ENCODE measurements around the gene SORCS1. TPM values are rescaled to one million over a fixed set of nuclear protein-coding genes. Genes with fewer than 3 reads are reported as not detected.
A peak's percentile ranks its signal among the peaks of the same experiment; 100 is the strongest.

Gene SORCS1
- total RNA-seq, 1 donor from 2014 or later = 1.1 TPM

DNA sequence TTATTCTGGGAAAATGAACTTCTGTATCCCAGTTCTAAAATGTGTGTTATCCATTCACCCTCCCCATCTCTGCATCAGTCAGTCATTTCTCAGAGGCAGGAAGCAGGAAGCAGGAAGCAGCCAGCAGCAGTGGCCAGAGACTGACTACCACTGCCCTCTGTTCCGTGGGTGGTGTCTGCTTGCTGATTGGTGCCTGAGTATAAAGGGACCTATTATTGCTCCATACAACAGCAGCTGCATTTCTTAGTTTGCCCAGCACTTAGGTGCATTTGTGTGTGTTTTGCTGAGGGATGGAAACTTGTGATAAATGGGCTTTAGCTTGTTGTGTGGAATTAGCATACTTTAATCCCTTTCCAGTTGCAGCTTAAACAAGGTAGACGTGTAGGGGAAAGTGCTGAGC lies 582.2 kb downstream of the SORCS1 start:
- no peak overlapping the region for H3K27ac Mint-ChIP-seq (ENCODE audit: unreplicated experiment)
- no peaks in the 10 kb centered on the region for H3K36me3 ChIP-seq (ENCODE audit: insufficient read depth, low read length)
- FAIRE-seq (no peak), DNase-seq (ENCODE audit: low read depth) (peak; percentile 7)
- H4K20me1 ChIP-seq (ENCODE audit: insufficient read depth, low read length) = no peaks in the 10 kb centered on the region
- peaks cover 2% of the 10 kb centered on the region for H3K4me1 ChIP-seq (ENCODE audit: insufficient read depth, low read length)
- H3K4me1 Mint-ChIP-seq (ENCODE audit: low read depth, unreplicated experiment) = peaks cover 6% of the 10 kb centered on the region
- peak overlapping the region; percentile 45 for H3K4me2 ChIP-seq (ENCODE audit: low read length)
- H3K36me3 Mint-ChIP-seq (ENCODE audit: low read depth, unreplicated experiment) = no peaks in the 10 kb centered on the region
- peaks cover 4% of the 10 kb centered on the region for H3K9me3 Mint-ChIP-seq (ENCODE audit: unreplicated experiment)
- no peaks in the 10 kb centered on the region for H3K27me3 ChIP-seq (ENCODE audit: insufficient read depth, low read length)
- no peak overlapping the region for H3K27ac ChIP-seq (ENCODE audit: low read depth, low read length)
- no peaks in the 10 kb centered on the region for H3K9me3 ChIP-seq (ENCODE audit: insufficient read depth, low read depth, low read length)
- no peaks in the 10 kb centered on the region for H3K27me3 Mint-ChIP-seq (ENCODE audit: low read depth, unreplicated experiment)
- TF ChIP-seq, protein P1, sequence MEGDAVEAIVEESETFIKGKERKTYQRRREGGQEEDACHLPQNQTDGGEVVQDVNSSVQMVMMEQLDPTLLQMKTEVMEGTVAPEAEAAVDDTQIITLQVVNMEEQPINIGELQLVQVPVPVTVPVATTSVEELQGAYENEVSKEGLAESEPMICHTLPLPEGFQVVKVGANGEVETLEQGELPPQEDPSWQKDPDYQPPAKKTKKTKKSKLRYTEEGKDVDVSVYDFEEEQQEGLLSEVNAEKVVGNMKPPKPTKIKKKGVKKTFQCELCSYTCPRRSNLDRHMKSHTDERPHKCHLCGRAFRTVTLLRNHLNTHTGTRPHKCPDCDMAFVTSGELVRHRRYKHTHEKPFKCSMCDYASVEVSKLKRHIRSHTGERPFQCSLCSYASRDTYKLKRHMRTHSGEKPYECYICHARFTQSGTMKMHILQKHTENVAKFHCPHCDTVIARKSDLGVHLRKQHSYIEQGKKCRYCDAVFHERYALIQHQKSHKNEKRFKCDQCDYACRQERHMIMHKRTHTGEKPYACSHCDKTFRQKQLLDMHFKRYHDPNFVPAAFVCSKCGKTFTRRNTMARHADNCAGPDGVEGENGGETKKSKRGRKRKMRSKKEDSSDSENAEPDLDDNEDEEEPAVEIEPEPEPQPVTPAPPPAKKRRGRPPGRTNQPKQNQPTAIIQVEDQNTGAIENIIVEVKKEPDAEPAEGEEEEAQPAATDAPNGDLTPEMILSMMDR (IDR thresholded peaks at IDR 0.05; ENCODE audit: insufficient read depth, low read depth, low read length) = no peak
- no peak for TF ChIP-seq EZH2 (IDR thresholded peaks at IDR 0.05; ENCODE audit: insufficient read depth, low read length)
- peak overlapping the region; percentile 65 for H2AFZ ChIP-seq (ENCODE audit: low read depth, low read length)
- no peak overlapping the region for H3K4me3 Mint-ChIP-seq (ENCODE audit: unreplicated experiment)
- no peak overlapping the region for H3K9ac ChIP-seq (ENCODE audit: low read length)
- H3K79me2 ChIP-seq (ENCODE audit: insufficient read depth, low read length) = no peaks in the 10 kb centered on the region
- H3K4me3 ChIP-seq (ENCODE audit: insufficient read depth, low read depth, low read length) = no peak overlapping the region

DNA sequence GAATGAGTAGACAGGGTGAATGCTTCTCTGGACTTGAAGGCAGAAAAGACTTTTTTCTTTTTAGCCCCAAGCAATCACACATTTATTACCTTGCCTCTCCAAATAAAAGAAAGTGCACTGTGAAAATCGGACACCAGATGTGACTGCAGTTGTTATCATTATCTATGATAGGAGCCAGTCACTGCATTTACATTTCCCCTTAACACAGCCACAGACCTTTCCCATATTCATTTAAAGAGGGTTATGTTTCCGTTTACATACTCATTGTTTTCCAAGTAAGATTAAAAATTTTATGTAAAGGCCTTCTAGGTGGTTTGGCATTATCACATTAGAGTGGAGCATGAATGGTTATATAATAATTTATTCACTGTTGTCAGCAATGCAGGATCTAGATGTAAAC lies 586.8 kb downstream of the SORCS1 start:
- H3K27ac Mint-ChIP-seq (ENCODE audit: unreplicated experiment) = no peak overlapping the region
- Histone ChIP-seq H3K4me2 (ENCODE audit: low read length) (no peak overlapping the region), H3K79me2 (ENCODE audit: insufficient read depth, low read length) (no peaks in the 10 kb centered on the region), H3K9me3 (ENCODE audit: insufficient read depth, low read depth, low read length) (no peaks in the 10 kb centered on the region), H2AFZ (ENCODE audit: low read depth, low read length) (no peak overlapping the region), H3K27me3 (ENCODE audit: insufficient read depth, low read length) (no peaks in the 10 kb centered on the region), H4K20me1 (ENCODE audit: insufficient read depth, low read length) (no peaks in the 10 kb centered on the region), H3K9ac (ENCODE audit: low read length) (no peak overlapping the region), H3K27ac (ENCODE audit: low read depth, low read length) (no peak overlapping the region), H3K4me3 (ENCODE audit: insufficient read depth, low read depth, low read length) (no peak overlapping the region), H3K4me1 (ENCODE audit: insufficient read depth, low read length) (peaks cover 8% of the 10 kb centered on the region), H3K36me3 (ENCODE audit: insufficient read depth, low read length) (no peaks in the 10 kb centered on the region)
- peaks cover 19% of the 10 kb centered on the region for H3K4me1 Mint-ChIP-seq (ENCODE audit: low read depth, unreplicated experiment)
- no peaks in the 10 kb centered on the region for H3K9me3 Mint-ChIP-seq (ENCODE audit: unreplicated experiment)
- H3K27me3 Mint-ChIP-seq (ENCODE audit: low read depth, unreplicated experiment) = no peaks in the 10 kb centered on the region
- no peak overlapping the region for H3K4me3 Mint-ChIP-seq (ENCODE audit: unreplicated experiment)
- FAIRE-seq (no peak), DNase-seq (ENCODE audit: low read depth) (no peak)
- no peaks in the 10 kb centered on the region for H3K36me3 Mint-ChIP-seq (ENCODE audit: low read depth, unreplicated experiment)
- TF ChIP-seq EZH2 (IDR thresholded peaks at IDR 0.05; ENCODE audit: insufficient read depth, low read length) = no peak
- TF ChIP-seq, protein P1 (IDR thresholded peaks at IDR 0.05; ENCODE audit: insufficient read depth, low read depth, low read length) = no peak

DNA sequence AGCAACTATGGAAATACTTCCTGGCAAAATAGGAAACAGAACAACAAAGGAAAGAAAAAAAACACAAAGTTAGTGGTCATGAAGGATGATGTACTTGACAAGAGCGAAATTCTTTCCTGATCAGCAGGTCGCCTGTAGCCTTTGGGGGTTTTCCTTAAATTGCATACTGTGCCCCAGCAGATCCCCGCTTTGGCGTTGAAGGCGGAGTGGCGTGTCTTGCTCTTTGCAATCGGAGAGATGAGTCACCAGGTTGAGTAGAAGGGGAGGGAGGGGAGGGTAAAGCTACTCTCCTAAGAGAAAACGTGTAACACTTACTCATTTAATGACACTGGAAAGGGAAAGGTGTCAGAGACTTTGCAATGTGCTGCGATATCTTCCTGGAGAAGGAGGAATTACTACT lies 587.2 kb downstream of the SORCS1 start:
- Mint-ChIP-seq H3K36me3 (ENCODE audit: low read depth, unreplicated experiment) (no peaks in the 10 kb centered on the region), H3K27ac (ENCODE audit: unreplicated experiment) (no peak overlapping the region), H3K4me3 (ENCODE audit: unreplicated experiment) (no peak overlapping the region), H3K9me3 (ENCODE audit: unreplicated experiment) (no peaks in the 10 kb centered on the region), H3K4me1 (ENCODE audit: low read depth, unreplicated experiment) (peaks cover 20% of the 10 kb centered on the region), H3K27me3 (ENCODE audit: low read depth, unreplicated experiment) (no peaks in the 10 kb centered on the region)
- FAIRE-seq (no peak), DNase-seq (ENCODE audit: low read depth) (peak; percentile 44)
- H3K27me3 ChIP-seq (ENCODE audit: insufficient read depth, low read length) = no peaks in the 10 kb centered on the region
- peaks cover 8% of the 10 kb centered on the region for H3K4me1 ChIP-seq (ENCODE audit: insufficient read depth, low read length)
- H3K9ac ChIP-seq (ENCODE audit: low read length) = no peak overlapping the region
- H3K9me3 ChIP-seq (ENCODE audit: insufficient read depth, low read depth, low read length) = no peaks in the 10 kb centered on the region
- no peaks in the 10 kb centered on the region for H3K36me3 ChIP-seq (ENCODE audit: insufficient read depth, low read length)
- H3K4me3 ChIP-seq (ENCODE audit: insufficient read depth, low read depth, low read length) = no peak overlapping the region
- H4K20me1 ChIP-seq (ENCODE audit: insufficient read depth, low read length) = no peaks in the 10 kb centered on the region
- H3K79me2 ChIP-seq (ENCODE audit: insufficient read depth, low read length) = no peaks in the 10 kb centered on the region
- no peak overlapping the region for H2AFZ ChIP-seq (ENCODE audit: low read depth, low read length)
- no peak overlapping the region for H3K27ac ChIP-seq (ENCODE audit: low read depth, low read length)
- H3K4me2 ChIP-seq (ENCODE audit: low read length) = peak overlapping the region; percentile 56
- TF ChIP-seq EZH2 (IDR thresholded peaks at IDR 0.05; ENCODE audit: insufficient read depth, low read length) = no peak
- TF ChIP-seq, protein P1 (IDR thresholded peaks at IDR 0.05; ENCODE audit: insufficient read depth, low read depth, low read length) = no peak
